Duodenal mucosa (tissue), 2 donors: ENCODE results near the gene UBE2M.

ENCODE experiments used
- H3K27ac ChIP-seq: one replicate; pipeline ENCODE4 v1.7.0; 2013; ENCODE audit warnings: low read depth, low read length
- H3K27me3 ChIP-seq, 2 donors: one replicate each; pipeline ENCODE4 v1.7.0; 2013; ENCODE audit warnings: low read length in 2 of 2, control low read depth in 1 of 2; ENCODE audit not compliant: insufficient read depth in 2 of 2, control insufficient read depth in 1 of 2
- H3K36me3 ChIP-seq, 2 donors: one replicate each; pipeline ENCODE4 v1.7.0; 2013; ENCODE audit warnings: low read length in 2 of 2, control low read depth in 1 of 2; ENCODE audit not compliant: insufficient read depth in 2 of 2, control insufficient read depth in 1 of 2
- H3K4me1 ChIP-seq, 2 donors: one replicate each; pipeline ENCODE4 v1.7.0; 2013; ENCODE audit warnings: low read length in 2 of 2, control low read depth in 1 of 2; ENCODE audit not compliant: insufficient read depth in 2 of 2, control insufficient read depth in 1 of 2
- H3K4me3 ChIP-seq, 2 donors: one replicate each; pipeline ENCODE4 v1.7.0; 2013; ENCODE audit warnings: low read length in 2 of 2, low read depth in 1 of 2
- H3K9ac ChIP-seq, 2 donors: one replicate each; pipeline ENCODE4 v1.7.0; 2013; ENCODE audit warnings: low read length in 2 of 2, low read depth in 1 of 2
- H3K9me3 ChIP-seq, 2 donors: one replicate each; pipeline ENCODE4 v1.7.0; 2013; ENCODE audit warnings: low read length in 2 of 2, control low read depth in 1 of 2; ENCODE audit not compliant: control insufficient read depth in 1 of 2

Gene UBE2M

DNA sequence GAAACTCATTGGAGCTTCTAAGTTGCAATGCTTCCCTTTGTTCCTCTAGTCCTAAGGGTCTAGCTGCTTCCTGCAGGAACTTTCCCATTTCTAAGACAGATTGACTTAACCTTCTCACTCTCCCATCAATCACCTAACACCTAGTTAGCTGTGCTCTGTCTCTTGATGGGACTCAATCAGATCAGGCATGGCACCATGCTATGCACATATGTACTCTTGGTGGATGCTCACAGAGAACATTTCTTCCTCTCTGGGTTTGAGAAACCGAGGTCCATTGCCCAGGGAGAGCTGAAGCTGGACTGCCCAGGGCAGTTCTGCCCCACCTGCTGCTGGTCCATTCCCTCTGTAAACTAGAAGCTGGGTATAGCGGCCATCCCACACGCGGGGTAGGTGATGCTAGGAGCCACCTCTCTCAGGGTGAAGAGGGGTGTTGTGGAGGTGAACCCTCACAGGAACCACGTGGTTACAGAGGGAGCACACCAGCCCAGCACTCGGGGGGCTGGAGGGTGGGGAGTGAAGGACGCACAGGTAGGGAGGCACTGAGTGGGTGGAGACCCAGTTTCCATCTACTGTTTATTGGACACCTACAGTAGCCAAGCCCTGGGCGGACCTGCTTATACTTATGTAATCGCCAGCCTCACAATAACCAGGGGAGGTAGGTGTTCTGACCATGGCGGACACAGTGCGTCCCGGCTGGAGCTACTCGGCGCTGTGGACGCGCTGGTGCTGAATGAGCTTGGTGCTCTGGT, 3.1 kb upstream of the UBE2M start:
- peaks cover 42 to 46% of the 10 kb centered on the region in 2 donors for H3K4me1 ChIP-seq

DNA sequence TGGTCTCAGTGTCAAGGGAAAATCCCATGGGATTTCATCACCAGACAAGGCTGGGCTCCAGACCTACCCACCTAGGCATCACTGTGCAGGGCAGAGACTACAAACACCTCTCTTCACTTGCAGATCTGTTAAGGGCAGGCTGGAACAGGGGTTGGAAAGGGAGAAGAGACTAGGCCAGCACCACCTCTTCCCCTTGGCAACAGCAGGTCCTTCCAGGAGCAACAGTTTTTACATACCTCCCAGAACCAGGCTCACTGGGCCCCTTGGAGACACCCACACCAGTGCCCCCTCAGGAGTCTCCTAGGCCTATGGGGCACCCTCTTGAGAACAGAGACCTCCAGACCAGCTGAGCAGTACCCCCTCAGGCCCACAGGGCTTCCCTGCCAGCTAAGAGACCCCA, 2.5 kb upstream of the UBE2M start:
- no peaks in the 10 kb centered on the region for H3K9me3 ChIP-seq
- H3K9ac ChIP-seq: no peak overlapping the region
- H3K4me3 ChIP-seq: no peak overlapping the region
- H3K36me3 ChIP-seq: peaks cover 7 to 10% of the 10 kb centered on the region in 2 donors
- H3K27ac ChIP-seq: no peak overlapping the region
- peaks cover 47 to 51% of the 10 kb centered on the region in 2 donors for H3K4me1 ChIP-seq
- no peaks in the 10 kb centered on the region for H3K27me3 ChIP-seq

More for the DNA sequence above, 3.1 kb upstream of the UBE2M start:
- Histone ChIP-seq H3K36me3 (peaks cover 3 to 4% of the 10 kb centered on the region in 2 donors), H3K27me3 (no peaks in the 10 kb centered on the region), H3K4me3 (peak overlapping the region; percentile 64 to 68), H3K9ac (peak overlapping the region; percentile 39 to 65), H3K9me3 (no peaks in the 10 kb centered on the region), H3K27ac (no peak overlapping the region)

GRCh38 chr19:58560007-58560887, 1.8 kb upstream of the UBE2M start:
- Histone ChIP-seq H3K4me3 (peak overlapping the region; percentile 93 to 94), H3K4me1 (peaks cover 52 to 55% of the 10 kb centered on the region in 2 donors), H3K9ac (peak overlapping the region; percentile 99), H3K36me3 (peaks cover 7 to 10% of the 10 kb centered on the region in 2 donors), H3K27ac (peak overlapping the region; percentile 100), H3K27me3 (no peaks in the 10 kb centered on the region), H3K9me3 (no peaks in the 10 kb centered on the region)

DNA sequence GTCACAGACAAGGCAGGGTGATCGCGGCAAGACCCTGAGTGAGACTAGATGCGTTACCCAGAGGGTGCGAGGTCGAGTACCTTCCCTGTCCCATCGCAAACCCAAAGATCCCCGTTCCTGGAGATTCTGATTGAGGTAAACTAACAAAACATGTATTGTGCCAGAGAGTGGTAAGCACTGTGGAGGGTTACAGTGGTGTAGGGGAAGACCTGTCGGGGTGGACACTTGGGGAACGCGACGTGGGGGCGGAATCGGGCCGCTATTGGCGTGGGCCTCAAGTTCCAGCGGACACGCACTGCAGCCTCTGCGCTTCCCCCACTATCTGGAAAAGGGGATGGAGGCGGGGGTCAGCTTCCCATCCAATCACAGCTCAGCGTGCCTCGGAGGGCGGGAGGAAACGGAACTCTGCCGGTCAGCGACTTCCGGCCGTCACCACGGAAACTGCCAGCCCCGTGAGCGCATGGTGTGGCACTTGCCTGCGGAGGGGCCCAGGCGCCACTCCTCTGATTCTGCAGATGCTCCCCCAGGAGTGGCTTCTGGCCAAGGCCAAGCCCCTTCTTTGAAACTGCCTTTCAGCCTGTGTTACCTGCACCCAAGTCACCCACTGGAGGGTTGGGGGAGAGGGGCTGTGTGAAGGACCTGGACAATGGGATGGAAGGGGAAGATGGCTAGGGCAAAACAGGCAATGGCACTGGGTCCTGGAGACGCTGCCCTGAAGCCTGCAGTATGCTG, 1.0 kb upstream of the UBE2M start:
- peaks cover 54 to 59% of the 10 kb centered on the region in 2 donors for H3K4me1 ChIP-seq
- H3K9ac ChIP-seq: peak overlapping the region; percentile 99
- H3K27ac ChIP-seq: peak overlapping the region; percentile 100

GRCh38 chr19:58558623-58559274, 338 bp upstream of the UBE2M start:
- H3K27me3 ChIP-seq: no peaks in the 10 kb centered on the region
- H3K4me1 ChIP-seq: peaks cover 58 to 66% of the 10 kb centered on the region in 2 donors
- peak overlapping the region; percentile 100 for H3K27ac ChIP-seq
- H3K9me3 ChIP-seq: no peaks in the 10 kb centered on the region
- H3K36me3 ChIP-seq: peaks cover 7 to 10% of the 10 kb centered on the region in 2 donors
- peak overlapping the region; percentile 93 to 94 for H3K4me3 ChIP-seq
- peak overlapping the region; percentile 99 for H3K9ac ChIP-seq

More for the DNA sequence above, 1.0 kb upstream of the UBE2M start:
- peaks cover 7 to 10% of the 10 kb centered on the region in 2 donors for H3K36me3 ChIP-seq
- no peaks in the 10 kb centered on the region for H3K27me3 ChIP-seq
- peak overlapping the region; percentile 93 to 94 for H3K4me3 ChIP-seq
- no peaks in the 10 kb centered on the region for H3K9me3 ChIP-seq

DNA sequence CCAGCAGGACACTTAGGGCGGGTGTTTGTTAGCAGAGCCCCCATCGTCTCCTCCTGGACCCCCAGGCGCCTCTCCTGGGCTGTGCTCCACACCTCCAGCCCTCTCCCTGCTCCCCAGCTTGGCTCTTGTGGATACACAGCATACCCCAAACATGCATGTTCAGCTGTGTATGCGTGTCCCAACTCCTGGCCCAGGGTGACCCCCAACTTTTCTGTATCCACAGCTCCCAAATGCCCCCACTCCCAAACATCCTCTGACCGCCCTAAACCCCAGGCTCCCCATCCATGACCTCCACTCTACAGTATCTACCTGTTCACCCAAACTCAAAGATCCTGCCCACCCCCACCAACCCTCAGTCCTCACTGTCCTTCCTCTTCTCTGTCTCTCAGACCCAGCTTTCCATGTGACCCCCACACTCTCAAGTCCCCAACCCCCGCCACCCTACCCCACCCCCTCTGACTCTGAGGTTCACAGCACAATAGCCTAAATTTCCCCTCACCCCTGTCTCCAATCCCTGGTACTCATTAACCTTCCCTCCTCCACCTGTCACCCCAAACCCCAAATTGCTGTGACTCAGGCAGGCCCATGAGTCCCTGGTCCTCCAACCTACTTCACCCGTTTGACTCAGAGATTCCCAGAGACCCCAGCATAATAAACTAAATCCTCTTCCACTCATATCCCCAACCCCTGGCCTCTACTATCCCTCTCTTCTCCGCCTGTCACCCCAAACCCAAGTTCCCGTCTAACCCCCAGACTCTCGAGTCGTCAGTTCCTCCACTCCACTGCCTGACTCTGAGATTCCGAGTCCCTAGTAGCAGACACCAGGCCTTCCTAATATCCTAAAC, 968 bp downstream of the UBE2M start:
- Histone ChIP-seq H3K27me3 (no peaks in the 10 kb centered on the region), H3K4me3 (peak overlapping the region; percentile 74 to 90), H3K4me1 (peaks cover 49 to 58% of the 10 kb centered on the region in 2 donors), H3K9me3 (no peaks in the 10 kb centered on the region), H3K9ac (peak overlapping the region; percentile 52 to 97), H3K27ac (peak overlapping the region; percentile 100), H3K36me3 (peaks cover 7 to 15% of the 10 kb centered on the region in 2 donors)

- Histone ChIP-seq H3K9ac (peak overlapping the region; percentile 52 to 97), H3K4me3 (peak overlapping the region; percentile 74 to 90), H3K4me1 (peaks cover 42 to 50% of the 10 kb centered on the region in 2 donors), H3K9me3 (no peaks in the 10 kb centered on the region), H3K36me3 (peaks cover 14 to 22% of the 10 kb centered on the region in 2 donors), H3K27ac (no peak overlapping the region), H3K27me3 (no peaks in the 10 kb centered on the region)
Measured at GRCh38 chr19:58556622-58557220, 1.7 kb downstream of the UBE2M start.

GRCh38 chr19:58555920-58556621, 2.3 kb downstream of the UBE2M start:
- H3K9me3 ChIP-seq: no peaks in the 10 kb centered on the region
- no peak overlapping the region for H3K27ac ChIP-seq
- H3K4me3 ChIP-seq: peak overlapping the region in 1 of 2 donors; percentile 74
- no peaks in the 10 kb centered on the region for H3K27me3 ChIP-seq
- peaks cover 19 to 28% of the 10 kb centered on the region in 2 donors for H3K36me3 ChIP-seq
- H3K9ac ChIP-seq: peak overlapping the region; percentile 51 to 97
- H3K4me1 ChIP-seq: peaks cover 40 to 46% of the 10 kb centered on the region in 2 donors
